Left renal pelvis (tissue), 4 donors: ENCODE measurements around the gene MIER3. TPM values are rescaled to one million over a fixed set of nuclear protein-coding genes. Genes with fewer than 3 reads are reported as not detected.

Source experiments
- DNase-seq, 4 donors: peaks; one replicate each; pipeline ENCODE4 v3.0.0-alpha.2; 2013; ENCODE audit warnings: low read depth in 4 of 4, low spot score in 3 of 4
- polyA plus RNA-seq, 4 donors: library from polyadenylated mRNA; unstranded; fragments of 120-200 nt; gene quantifications; one replicate each; pipeline ENCODE4 v1.2.1, GENCODE V29; 2013; ENCODE audit not compliant: insufficient read length in 4 of 4

The MIER3 gene
- polyA plus RNA-seq, 4 donors, result 35.4 to 44.5 (median 36.6) TPM

GRCh38 chr5:56900858-56901578 lies 50.9 kb downstream of the MIER3 start:
- no peak for DNase-seq

GRCh38 chr5:56900395-56900794 lies 51.5 kb downstream of the MIER3 start:
- no peak for DNase-seq

- no peak for DNase-seq
Observed at GRCh38 chr5:56898213-56898612, 53.7 kb downstream of the MIER3 start.

GRCh38 chr5:56896763-56897162 lies 55.2 kb downstream of the MIER3 start:
- no peak for DNase-seq

GRCh38 chr5:56893251-56893951 lies 58.5 kb downstream of the MIER3 start:
- DNase-seq, result no peak

- DNase-seq, result no peak
Observed at GRCh38 chr5:56881571-56881970, 70.4 kb downstream of the MIER3 start.

- DNase-seq, result no peak
Observed at GRCh38 chr5:56876327-56876726, 75.6 kb downstream of the MIER3 start.

- DNase-seq, result no peak
Observed at GRCh38 chr5:56873056-56873455, 78.9 kb downstream of the MIER3 start.

- DNase-seq, result no peak
Observed at GRCh38 chr5:56871777-56872176, 80.1 kb downstream of the MIER3 start.

Other genes with a start within 250 kb of the MIER3 start
- 10 to 100 TPM; 27.7 to 98.9 (median 88.4) TPM for gene MAP3K1, start 136.6 kb downstream of the MIER3 start, polyA plus RNA-seq
- 10 to 100 TPM in 3 of 4 donors, 1 to 10 TPM in 1; 2.8 to 23.2 (median 13.4) TPM for gene SETD9, start 42.5 kb downstream of the MIER3 start, polyA plus RNA-seq
- 100 to 1,000 TPM; 143 to 156 (median 155) TPM for gene GPBP1, start 221.9 kb upstream of the MIER3 start, polyA plus RNA-seq